ENCODE measurements around the gene USP5.

DNA sequence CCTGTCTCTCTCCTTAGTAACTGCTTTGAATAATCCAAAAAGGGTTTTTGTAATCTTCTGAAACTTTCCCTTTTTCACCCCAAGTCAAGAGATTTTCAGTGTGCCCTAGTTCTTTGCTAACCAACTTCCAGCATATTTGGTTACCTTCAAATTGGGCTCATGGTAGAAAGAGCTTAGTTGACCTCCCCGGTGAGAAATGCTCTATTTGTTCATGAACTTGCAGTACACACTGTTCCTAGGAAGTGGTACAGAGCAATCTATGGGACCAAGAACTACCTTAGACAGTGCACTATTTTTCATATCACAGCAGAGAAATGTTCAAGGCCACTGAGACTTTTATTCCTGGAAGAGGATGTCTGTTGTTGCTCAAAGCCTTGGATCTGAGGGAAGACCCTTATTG, 1.7 kb downstream of the USP5 start:
- TF ChIP-seq, protein P1, sequence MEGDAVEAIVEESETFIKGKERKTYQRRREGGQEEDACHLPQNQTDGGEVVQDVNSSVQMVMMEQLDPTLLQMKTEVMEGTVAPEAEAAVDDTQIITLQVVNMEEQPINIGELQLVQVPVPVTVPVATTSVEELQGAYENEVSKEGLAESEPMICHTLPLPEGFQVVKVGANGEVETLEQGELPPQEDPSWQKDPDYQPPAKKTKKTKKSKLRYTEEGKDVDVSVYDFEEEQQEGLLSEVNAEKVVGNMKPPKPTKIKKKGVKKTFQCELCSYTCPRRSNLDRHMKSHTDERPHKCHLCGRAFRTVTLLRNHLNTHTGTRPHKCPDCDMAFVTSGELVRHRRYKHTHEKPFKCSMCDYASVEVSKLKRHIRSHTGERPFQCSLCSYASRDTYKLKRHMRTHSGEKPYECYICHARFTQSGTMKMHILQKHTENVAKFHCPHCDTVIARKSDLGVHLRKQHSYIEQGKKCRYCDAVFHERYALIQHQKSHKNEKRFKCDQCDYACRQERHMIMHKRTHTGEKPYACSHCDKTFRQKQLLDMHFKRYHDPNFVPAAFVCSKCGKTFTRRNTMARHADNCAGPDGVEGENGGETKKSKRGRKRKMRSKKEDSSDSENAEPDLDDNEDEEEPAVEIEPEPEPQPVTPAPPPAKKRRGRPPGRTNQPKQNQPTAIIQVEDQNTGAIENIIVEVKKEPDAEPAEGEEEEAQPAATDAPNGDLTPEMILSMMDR (conservative IDR thresholded peaks at IDR 0.05; ENCODE audit: low read length): no peak
- TF ChIP-seq EZH2phosphoT487 (IDR thresholded peaks at IDR 0.05; ENCODE audit: borderline replicate concordance, low read depth, low read length): no peak

All from OCI-LY7 (cell line).